ENCODE data around the gene TP73. TPM values are rescaled to one million over a fixed set of nuclear protein-coding genes. Genes with fewer than 3 reads are reported as not detected.
"Not testable (repeated sequence)": the region's sequence is repeated elsewhere in the genome, so short reads cannot be mapped to it uniquely, and the experiment has no call there.

TP73 gene
- polyA plus RNA-seq, 12 donors: 0.56 to 9.4 (median 1.3) TPM; not detected in 2

DNA sequence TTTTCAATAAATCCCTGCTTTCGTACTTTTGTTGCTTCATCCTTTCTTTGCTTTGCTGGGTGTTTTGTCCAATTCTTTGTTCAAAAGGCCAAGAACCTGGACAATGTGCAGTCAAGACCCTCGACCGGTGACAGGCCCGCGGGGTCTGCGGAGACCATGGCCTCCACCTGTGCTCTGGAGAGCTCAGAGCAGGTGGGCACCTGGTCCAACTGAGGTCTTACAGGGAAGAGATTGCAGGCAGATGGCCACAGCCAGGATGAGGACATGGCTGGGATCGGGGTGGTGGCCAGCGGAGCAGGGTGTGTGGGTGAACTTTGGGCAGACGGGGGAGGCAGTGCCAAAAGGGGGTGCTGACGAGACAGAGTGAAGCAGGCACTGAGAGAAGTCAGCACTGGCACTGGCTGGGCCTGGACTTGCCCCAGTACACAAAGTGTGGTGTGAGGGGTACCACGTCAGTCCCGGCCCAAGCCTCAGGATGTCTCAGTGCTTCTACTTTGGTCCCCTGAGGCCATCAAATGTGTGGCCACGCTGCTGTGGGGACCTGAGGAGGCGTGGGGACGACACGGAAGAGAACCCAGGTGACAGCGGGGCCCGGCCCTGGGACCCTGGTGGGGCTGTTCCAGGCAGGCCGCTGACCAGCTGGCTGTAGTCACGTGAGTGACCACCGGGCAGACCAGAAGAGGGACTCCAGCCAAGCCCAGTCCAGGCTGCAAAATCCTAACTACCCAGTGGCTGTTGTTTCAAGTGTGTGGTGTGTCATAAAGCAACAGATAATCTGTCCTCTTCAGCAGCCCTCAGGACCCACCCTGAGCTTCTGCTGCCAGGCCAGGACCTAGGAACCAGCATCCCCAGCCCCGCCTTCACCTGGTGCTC, 89.5 kb downstream of the TP73 start:
- no peak for DNase-seq

DNA sequence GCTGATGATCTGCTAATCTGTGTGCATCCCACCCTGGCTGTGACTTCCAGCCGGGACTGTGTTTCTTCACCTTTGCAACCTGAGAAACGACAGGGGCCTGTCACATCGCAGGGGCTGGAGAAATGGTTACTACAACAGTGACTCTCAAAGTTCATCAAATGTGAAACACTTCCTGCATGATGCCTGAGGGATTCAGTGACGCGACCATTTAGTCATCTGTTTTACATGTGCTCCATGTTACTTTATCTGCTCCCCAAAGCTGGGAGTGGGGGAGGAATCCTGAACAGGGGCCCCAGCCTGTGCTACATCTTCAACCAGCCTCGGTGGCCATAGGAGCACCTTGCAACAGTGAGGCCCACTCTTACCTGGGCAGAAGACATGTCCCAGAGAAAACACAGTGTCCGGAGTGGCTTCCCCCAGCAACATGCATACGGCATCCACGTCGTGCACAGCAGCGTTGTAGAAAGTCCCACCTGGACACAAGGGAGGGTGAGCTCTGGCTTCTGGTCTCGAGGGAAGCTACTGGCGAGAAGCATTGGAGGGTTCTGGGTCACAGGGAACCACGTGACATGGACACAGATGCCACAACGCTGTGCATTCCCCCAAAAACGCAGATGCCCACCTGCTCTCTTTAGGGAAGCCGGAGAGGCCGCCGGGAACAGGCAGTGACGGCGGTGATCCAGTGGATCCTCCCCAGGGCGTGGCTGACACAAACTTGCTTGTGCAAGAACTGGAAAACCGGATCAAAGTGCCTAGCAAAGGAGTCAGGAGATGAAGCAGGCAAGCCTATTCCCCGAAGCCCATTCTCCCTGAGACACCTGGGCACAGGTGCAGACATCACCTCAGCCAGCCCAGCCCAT, 90.4 kb downstream of the TP73 start:
- no peak for DNase-seq

DNA sequence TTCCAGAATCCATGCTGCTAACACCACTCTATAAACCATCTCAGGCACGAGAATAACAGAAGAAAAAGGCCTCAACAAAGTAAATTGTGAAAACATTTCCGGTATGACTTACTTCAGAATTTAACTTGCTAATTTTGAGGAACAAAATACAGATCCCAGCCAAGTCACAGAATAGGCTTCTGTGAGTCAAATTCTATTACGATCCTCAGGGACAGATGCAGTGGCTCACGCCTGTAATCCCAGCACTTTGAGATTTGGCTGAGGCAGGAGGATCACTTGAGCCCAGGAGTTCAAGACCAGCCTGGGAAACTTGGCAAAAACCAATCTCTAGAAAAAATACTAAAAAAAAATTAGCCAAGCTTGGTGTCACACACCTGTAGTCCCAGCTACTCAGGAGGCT, 91.1 kb downstream of the TP73 start:
- DNase-seq: no peak

DNA sequence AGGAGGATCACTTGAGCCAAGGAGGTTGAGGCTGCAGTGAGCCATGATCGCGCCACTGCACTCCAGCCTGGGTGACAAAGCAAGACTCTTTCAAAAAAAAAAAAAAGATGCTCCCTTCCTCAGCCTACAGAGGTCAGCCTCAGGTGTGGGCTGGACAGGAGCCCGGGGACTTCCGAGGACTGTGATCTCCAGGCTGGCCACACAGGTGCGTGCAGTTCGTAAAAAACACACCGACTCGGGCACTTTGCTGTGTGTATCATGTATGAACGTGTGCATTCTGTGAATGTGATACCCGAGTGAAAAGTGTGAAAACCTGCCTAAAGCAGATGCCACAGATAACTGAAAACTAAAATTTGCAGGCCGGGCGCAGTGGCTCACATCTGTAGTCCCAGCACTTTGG, 91.5 kb downstream of the TP73 start:
- no peak for DNase-seq

DNA sequence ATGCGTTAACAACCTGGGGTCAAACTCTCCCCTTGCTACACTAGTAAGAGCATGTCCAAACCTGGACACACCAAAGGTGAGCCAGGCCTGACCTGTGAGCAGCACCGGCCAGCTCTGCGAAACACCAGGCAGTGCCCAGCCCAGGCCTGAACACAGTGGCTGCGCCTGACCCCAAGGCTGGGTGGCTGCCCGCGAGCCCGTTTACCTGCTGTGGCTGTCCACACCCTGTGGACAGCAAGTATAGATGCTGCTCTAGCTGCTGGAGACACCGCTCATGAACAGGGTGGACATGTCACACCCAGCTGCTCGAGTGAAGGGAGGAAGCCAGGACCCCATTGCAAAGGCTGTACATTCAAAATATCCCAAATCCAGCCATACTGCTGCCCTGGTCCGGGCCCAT, 92.3 kb downstream of the TP73 start:
- DNase-seq: no peak

DNA sequence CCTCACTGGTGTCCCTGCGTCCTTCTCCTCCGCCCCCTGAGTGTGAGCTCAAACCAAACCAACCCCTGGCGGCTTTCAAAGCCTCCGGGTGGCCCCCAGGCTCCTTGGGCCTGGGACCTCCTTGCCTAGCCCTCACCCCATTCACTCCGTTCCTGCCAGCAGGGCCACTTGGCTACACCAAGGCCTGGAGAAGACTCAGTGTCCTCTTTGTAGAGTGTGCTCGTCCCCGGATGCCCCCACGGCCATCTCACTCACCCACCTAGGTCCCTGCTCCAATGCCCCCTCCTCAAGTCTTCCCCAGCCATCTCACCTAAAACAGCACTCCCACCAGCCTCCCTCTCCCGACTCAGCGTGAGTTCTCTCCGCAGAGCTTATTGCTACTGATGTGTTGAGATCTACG, 92.8 kb downstream of the TP73 start:
- DNase-seq: no peak

DNA sequence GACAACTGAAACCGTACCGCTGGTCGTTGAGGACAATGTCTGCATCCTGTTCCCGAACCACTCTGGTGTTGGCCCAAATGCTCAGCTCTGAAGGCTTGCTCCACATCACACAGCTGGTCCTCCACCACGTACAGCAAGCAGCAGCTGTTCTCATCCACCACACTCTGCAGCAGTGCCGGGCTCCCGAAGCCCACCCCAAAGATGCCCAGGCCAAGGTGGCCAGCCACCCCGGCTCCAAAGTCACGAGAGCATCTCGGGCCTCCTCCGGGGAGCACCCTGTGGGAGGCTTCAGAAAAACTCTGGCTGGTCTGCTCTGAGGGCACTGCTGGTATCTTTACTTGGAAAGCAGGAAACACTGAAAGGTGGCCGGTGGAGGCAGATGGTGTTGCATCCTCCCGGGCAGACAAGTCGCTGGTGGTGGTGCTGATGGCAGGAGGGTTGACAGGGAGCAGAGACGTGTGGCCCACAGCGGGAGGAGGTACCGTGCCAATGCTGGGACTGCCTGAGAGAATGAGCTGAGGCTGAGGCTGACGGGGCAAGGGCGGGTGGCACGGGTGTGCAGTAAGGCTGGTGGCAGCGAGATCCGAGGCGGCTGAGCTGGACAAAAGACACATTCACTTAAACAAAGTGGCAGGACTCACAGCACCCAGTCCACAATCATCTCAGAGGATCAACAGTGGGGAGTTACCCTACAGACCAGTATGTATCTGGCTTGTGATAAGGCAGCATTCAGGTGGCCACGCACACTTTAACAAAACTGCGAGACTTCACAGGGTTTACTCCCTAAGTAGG, 93.5 kb downstream of the TP73 start:
- no peak for DNase-seq

DNA sequence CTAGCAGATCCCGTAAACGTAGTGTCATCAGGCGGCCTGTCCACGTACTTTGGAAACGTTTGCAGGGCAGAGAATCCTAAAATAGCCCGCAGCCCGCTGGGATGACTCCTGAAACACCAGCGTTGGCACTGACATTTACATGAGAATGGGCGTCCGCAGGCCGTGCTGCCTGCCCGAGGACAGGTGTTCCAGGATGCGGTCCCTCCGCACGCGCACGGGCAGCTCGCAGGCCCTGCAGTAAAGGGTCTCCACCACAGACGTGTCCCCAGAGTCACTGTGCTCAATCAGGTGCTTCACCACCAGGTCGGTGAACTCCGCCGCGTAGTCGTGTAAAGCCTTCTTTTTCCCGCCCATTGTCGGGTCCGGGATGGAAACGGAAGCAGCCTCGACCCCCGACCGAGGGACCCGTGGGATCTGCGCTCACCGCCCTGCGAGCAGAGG, 94.1 kb downstream of the TP73 start:
- DNase-seq: no peak

DNA sequence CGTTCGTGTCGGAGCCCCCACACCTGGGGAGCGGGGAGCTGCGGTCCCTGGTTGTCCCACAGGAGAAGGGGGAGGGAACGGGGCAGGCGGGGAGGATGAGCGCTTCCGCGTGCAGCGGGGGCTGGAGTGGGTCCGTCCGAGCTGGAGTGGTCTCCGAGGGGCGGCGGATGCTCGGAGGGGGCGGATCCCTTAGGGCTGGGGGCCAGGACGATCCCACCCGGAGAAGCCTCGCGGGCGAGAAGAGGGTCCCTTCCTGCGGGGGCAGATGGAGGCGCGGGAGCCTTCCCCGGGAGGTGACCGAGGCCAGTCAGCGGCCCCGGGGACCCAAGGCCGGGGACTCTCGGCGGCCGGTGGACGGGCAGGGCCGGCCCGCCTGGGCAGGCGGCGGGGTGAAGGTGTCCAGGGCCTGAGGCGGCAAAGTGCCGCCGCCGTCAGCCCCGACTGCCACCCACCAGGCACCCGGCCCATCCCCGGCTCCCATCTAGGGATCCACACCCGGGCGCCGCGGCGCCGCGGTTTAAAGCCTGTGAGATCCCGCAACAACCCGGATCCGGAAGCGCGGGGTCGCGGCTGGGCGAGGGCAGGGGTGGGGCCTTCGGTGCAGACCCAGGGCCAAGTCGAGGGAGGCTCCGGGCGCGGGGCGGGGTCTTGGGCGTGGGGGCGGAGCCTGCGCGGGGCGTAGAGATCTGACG, 94.7 kb downstream of the TP73 start:
- peak; percentile 75 for DNase-seq

DNA sequence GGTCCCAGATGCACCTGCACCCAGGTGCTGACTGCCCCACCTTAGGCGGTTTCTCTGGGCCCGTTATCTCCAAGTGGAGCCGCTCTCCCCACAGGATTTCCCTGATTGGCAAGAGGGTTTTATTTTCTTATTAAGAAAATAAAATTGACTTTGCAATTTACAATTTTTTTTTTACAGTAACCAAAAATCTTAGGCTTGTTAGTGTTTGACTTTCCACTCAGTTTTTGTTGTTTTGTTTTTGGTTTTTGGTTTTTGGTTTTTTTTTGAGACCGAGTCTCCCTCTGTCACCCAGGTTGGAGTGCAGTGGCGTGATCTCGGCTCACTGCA, 95.2 kb downstream of the TP73 start:
- no peak for DNase-seq

DNA sequence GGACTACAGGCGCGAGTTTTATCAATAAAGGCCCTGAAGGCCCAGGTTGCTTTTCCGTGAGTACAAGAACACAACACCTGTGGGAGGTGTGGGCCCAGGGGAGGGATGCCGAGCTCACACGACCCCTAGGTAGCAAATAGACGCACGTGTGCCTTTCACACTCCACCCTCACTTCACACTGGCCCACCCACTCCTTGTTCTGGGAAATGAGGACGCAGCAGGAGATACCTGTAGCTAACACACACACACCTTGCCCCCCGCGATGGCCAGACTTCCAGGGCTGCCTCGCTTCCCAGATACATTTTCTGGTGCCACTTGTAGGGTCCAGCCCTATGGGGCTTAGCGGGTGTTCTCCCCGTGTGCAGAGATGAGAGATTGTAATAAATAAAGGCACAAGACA, 95.6 kb downstream of the TP73 start:
- no peak for DNase-seq

DNA sequence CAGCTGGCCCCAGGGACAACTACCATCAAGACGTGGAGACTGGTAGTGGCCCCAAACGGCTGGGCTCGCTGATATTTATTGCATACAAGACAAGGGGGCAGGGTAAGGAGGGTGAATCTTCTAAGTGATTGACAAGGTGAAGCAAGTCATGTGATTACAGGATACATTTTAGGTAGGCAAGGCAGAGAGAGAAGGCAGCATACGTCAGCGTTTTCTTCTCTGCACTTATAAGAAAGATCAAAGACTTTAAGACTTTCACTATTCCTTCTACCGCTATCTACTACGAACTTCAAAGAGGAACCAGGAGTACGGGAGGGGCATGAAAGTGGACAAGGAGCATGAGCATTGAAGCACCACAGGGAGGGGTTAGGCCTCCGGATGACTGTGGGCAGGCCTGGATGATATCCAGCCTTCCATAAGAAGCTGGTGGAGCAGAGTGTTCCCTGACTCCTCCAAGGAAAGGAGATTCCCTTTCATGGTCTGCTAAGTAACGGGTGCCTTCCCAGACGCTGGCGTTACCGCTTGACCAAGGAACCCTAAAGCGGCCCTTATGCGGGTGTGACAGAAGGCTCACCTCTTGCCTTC, 96.1 kb downstream of the TP73 start:
- DNase-seq: not testable (repeated sequence)

DNA sequence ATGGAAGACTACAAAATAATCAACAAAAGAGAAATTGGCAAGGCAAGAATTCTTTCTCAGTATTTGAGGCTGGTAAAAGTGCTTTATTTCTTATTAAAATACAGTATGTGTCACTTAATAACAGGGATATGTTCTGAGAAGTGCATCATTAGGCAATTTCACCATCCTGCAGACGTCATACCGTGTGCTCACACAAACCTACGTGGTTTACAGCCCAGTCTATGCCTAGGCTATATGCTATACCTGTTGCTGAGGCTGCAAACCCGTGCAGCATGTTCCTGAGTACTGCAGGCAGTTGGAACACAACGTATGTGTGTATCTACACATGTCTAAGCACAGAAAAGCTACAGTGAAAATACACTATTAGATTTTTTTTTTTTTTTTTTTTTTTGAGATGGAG, 97.2 kb downstream of the TP73 start:
- no peak for DNase-seq

DNA sequence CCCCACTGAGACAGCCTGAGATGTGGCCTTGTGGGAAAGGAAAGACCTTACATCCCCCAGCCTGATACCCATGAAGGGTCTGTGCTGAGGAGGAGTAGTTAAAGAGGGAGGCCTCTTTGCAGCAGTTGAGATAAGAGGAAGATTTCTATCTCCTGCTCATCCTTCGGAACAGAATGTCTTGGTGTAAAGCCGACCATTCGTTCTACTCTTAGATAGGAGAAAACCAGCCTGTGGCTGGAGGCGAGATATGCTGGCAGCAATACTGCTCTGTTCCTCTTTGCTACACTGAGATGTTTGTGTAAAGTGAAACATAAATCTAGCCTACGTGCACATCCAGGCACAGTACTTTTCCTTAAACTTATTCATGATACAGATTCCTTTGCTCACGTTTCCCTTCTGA, 98.4 kb downstream of the TP73 start:
- DNase-seq: no peak

DNA sequence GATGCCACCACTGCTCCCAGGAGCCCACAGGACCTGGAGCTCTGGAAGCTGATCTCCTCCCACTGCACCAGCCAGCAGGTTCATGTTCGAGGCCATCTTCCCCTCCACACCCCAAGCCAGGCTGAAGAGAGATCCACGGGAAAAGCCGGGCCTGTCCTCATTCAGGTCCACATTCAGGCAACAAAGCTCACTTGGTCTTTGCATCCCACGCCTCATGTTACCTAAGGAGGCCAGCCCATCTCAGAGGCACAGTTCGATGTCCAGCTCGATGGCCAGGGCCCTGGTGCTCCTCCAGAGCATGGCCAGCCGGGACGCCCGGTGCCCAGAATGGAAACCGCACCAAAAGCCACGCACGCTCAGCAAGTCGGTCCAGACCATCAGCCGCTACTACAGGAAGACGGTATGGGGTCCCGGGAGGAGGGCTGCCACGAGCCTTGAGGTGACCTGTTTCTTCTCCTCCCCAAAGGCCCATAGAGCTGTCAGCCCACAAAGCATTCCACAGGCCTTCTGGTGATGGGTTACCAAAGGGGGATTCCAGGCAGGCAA, 100.2 kb downstream of the TP73 start, which contains the start of gene CCDC27:
CCDC27 (plus strand) TSS at position 51 of the 546 bp plus-strand sequence; CDS start at position 83, 32 bp downstream.
- DNase-seq: no peak

DNA sequence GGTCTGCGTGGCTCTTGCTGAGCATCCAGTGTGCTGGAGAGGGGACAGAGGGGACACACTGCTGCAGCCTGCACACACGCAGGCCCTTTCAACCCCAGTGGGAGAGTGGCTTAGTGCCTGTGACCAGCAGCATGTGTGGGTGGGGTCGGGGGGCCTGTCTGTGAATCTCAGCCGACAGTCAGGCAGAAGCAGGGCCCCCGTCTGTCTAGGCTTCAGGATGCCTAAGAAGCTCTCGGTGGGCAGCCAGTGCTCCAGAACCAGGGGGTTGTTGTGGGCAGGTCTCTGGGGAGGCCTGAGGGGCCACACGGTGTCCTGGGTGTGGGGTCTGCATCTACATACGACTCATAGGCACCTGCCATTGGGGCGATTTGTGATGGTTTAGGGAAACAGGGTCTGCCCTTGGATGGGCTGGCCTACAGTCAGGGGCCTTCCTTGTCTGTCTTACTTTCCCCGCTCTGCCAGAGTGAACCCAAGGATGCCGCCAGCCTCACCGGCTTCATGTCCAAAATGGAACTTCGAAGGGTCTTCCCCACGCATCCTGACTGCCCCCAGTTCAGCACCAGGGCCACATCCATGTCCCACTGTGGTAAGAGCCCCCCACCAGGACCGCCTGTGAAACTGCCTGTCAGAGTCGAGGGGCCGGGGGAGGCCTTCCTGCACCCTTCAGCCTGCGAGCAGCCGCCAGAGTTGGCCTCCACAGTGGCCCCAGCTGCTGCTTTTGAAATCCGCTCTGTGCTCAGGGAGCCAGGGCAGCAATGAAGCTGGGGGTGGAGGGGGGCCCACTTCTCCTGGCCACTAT, 101.5 kb downstream of the TP73 start:
- DNase-seq: no peak

DNA sequence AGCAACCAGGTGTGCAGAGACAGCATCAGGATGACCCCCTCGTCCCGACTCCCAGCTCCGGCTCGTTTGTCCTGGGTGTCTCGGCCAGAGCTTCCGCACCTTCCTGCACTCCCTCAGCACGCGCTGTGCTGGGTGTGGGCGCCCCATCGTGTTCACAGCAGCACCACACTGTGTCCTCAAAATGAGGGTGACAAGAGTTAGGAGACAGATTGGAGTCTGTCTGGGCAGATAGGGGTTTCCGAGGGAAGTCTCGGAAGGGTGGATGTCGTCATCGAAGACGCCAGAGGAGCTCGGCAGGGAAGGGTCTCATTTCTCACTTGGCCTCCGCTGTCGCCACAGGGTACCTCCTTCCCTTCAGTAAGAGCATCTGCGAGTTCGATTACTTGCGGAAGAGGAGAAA, 104.1 kb downstream of the TP73 start:
- DNase-seq: no peak

DNA sequence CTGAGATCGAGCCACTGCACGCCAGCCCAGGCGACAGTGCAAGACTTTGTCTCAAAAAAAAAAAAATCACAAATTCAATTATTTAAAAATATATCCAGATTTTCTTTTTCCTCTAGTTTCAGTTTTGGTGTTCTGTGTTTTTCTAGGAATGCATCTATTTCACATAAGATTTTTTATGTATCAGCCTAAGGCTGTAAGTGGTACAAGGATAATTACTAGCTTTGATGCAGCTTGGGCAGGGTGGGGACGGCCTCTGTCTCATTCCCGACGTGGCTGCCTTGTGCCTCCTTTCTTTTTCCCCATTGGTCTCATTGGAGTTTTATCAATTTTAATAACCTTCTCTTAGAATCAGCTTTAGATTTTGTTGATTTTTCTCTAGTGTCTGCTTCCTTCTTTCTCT, 106.8 kb downstream of the TP73 start:
- no peak for DNase-seq

DNA sequence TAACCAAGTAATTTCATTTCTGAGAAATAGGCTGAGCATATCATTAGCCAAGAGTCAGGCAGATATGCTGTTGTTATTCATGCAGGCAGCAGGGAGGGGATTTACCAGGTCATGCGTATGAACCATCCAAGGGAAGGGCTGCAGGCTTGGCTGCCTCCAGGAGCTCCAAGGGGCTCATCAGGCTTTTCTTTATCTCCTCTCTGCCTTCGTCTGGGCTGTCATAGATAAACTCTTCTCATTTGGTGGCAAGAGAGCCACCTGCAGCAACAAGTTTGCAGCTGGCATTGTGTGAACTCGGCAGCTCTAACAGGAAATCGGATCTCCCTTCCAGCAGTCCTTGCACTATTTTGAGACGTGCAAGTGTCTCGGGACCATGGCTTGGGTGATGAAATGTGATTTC, 107.5 kb downstream of the TP73 start:
- no peak for DNase-seq

Measured in muscle of arm (tissue), 12 donors.